K562 (cell line): ENCODE measurements around the gene NUP155. TPM values are rescaled to one million over a fixed set of nuclear protein-coding genes. Genes with fewer than 3 reads are reported as not detected.

Source experiments
- ATAC-seq: fragments of 200-7000 bp; cut with Tn5 transposase; 3 replicates; pipeline ENCODE4 v1.9.1; 2020; ENCODE audit warnings: moderate library complexity
- BruUV-seq: library from RNA; stranded (reverse); fragments of 400-500 nt; replicated peaks from 2 replicates; lab custom pipeline; 2021; lab: Mats Ljungman, UMichigan
- CTCF ChIA-PET: fragments of 300-600 bp; formaldehyde crosslinking; extraction: SDS; loops from one replicate; lab custom pipeline; 2021; ENCODE audit warnings: low intra/inter-chr PET ratio; lab: Yijun Ruan, JAX
- POLR2A ChIA-PET: fragments of 300-600, 350-650 bp; sonication (Branson Sonifier 250); formaldehyde crosslinking; extraction: SDS; loops from one replicate; lab custom pipeline; 2021; ENCODE audit warnings: antibody characterized with exemption, inconsistent platforms; lab: Yijun Ruan, JAX
- DNase-seq, 4 experiments: peaks; one replicate each; pipeline versions ENCODE4 v3.0.0 to v3.0.0-alpha.2; 2011 to 2018; ENCODE audit warnings: low spot score in 3 of 4, mixed read lengths in 3 of 4; ENCODE audit errors: extremely low read depth in 1 of 4
- FAIRE-seq: peaks from 2 replicates; lab custom pipeline; 2011; peaks lifted over from hg19 to GRCh38; lab: Jason Lieb, UNC
- H2AFZ ChIP-seq: 2 replicates; pipeline ENCODE4 v1.6.0; 2011; ENCODE audit warnings: low read depth, low read length, control low read depth, inconsistent platforms
- H3K27ac ChIP-seq: fragments of 200-600 bp; 3 replicates; pipeline ENCODE4 v1.8.0; 2011; ENCODE audit warnings: low read depth, mild to moderate bottlenecking, control low read depth, inconsistent platforms, low read length, moderate library complexity, mixed read lengths; ENCODE audit errors: extremely low read depth
- H3K27me3 ChIP-seq, 2 experiments: fragments of 300-600 bp in 1 of 2; 2 replicates in 1 of 2; 3 replicates in 1 of 2; pipeline versions ENCODE4 v1.6.0 to v1.8.0; 2011; ENCODE audit warnings: inconsistent platforms in 2 of 2, low read length in 2 of 2, mild to moderate bottlenecking in 1 of 2, mixed read lengths in 1 of 2, moderate library complexity in 1 of 2; ENCODE audit not compliant: control insufficient read depth in 2 of 2, insufficient read depth in 2 of 2
- H3K36me3 ChIP-seq: fragments of 300-600 bp; 3 replicates; pipeline ENCODE4 v1.8.0; 2011; ENCODE audit warnings: mild to moderate bottlenecking, low read length, inconsistent platforms; ENCODE audit not compliant: control insufficient read depth, insufficient read depth
- H3K4me1 ChIP-seq, 2 experiments: fragments of 200-600 bp in 1 of 2; replicated peaks in 1 of 2; 2 replicates in 1 of 2; 3 replicates in 1 of 2; pipeline versions ENCODE4 v1.5.1 to v1.8.0; 2011; ENCODE audit warnings: inconsistent platforms in 2 of 2, low read length in 2 of 2, mild to moderate bottlenecking in 1 of 2, mixed read lengths in 1 of 2, moderate library complexity in 1 of 2; ENCODE audit not compliant: control insufficient read depth in 2 of 2, insufficient read depth in 2 of 2
- H3K4me2 ChIP-seq: 2 replicates; pipeline ENCODE4 v1.6.1; 2011; ENCODE audit warnings: low read length, control low read depth, inconsistent platforms, mixed read lengths; ENCODE audit not compliant: insufficient read depth
- H3K4me3 ChIP-seq: fragments of 200-600 bp; sonication (generic), shearing (Covaris generic); 2 replicates; pipeline ENCODE4 v1.5.1; 2016; ENCODE audit warnings: control low read depth, inconsistent platforms
- H3K79me2 ChIP-seq: fragments of 200-600 bp; 3 replicates; pipeline ENCODE4 v1.8.0; 2011; ENCODE audit warnings: low read length, inconsistent platforms; ENCODE audit not compliant: control insufficient read depth, insufficient read depth
- H3K9ac ChIP-seq, 2 experiments: 2 replicates each; pipeline versions ENCODE4 v1.6.0 to v1.6.1; 2011; ENCODE audit warnings: low read depth in 2 of 2, low read length in 2 of 2, control low read depth in 1 of 2, inconsistent platforms in 1 of 2, mild to moderate bottlenecking in 1 of 2, mixed read lengths in 1 of 2; ENCODE audit not compliant: insufficient read depth in 1 of 2
- H3K9me1 ChIP-seq: one replicate; pipeline ENCODE4 v1.6.0; 2011; ENCODE audit warnings: inconsistent platforms, mild to moderate bottlenecking, low read length, moderate library complexity; ENCODE audit not compliant: control insufficient read depth, insufficient read depth
- H3K9me3 ChIP-seq: replicated peaks from 2 replicates; pipeline ENCODE4 v1.5.1; 2011; ENCODE audit warnings: low read depth, low read length, inconsistent platforms; ENCODE audit not compliant: control insufficient read depth, insufficient read depth
- H4K20me1 ChIP-seq: replicated peaks from 2 replicates; pipeline ENCODE4 v1.6.1; 2011; ENCODE audit warnings: low read length, inconsistent platforms, mixed read lengths; ENCODE audit not compliant: control insufficient read depth, insufficient read depth
- BRD4 ChIP-seq: fragments of 200-600 bp; sonication (generic); IDR thresholded peaks from 2 replicates; pipeline ENCODE4 v1.6.1; 2017; ENCODE audit warnings: inconsistent platforms
- CBFB ChIP-seq: sonication (generic); formaldehyde crosslinking; IDR thresholded peaks from 2 replicates; pipeline ENCODE4 v1.4.0; 2020; ENCODE audit warnings: mild to moderate bottlenecking, missing genetic modification reagents
- EHMT2 ChIP-seq: fragments of 450-650 bp; IDR thresholded peaks from 2 replicates; pipeline ENCODE4 v1.6.1; 2018; ENCODE audit warnings: antibody characterized with exemption
- EZH2 ChIP-seq: IDR thresholded peaks from 2 replicates; pipeline ENCODE4 v1.6.1; 2012; ENCODE audit warnings: low read depth, mild to moderate bottlenecking, inconsistent platforms, low read length, borderline replicate concordance
- HDAC6 ChIP-seq: IDR thresholded peaks from 2 replicates; pipeline ENCODE4 v1.6.1; 2012; ENCODE audit warnings: low read depth, mild to moderate bottlenecking, control low read depth, inconsistent platforms, low read length, moderate library complexity
- JUN ChIP-seq, 2 experiments: sonication (generic) in 1 of 2; formaldehyde crosslinking in 1 of 2; IDR thresholded peaks; 2 replicates each; pipeline versions ENCODE4 v1.6.1 to v1.8.0; 2012 to 2022; ENCODE audit warnings: borderline replicate concordance in 2 of 2, mild to moderate bottlenecking in 2 of 2, improper control_type of control experiment in 1 of 2, low read depth in 1 of 2, low read length in 1 of 2, missing genetic modification reagents in 1 of 2
- NR4A1 ChIP-seq, 2 experiments: fragments of 250-450 bp in 1 of 2; fragments of 450-650 bp in 1 of 2; sonication (Bioruptor Pico) in 1 of 2; IDR thresholded peaks; 2 replicates each; pipeline versions ENCODE4 v1.4.0 to v1.6.1; 2016 to 2020; ENCODE audit warnings: mild to moderate bottlenecking in 2 of 2, missing compliant biosample characterization in 1 of 2, missing genetic modification characterization in 1 of 2, moderate library complexity in 1 of 2
- PHTF2 ChIP-seq: fragments of 250-450 bp; sonication (Bioruptor Pico); IDR thresholded peaks from 2 replicates; pipeline ENCODE4 v1.5.0; 2021; ENCODE audit warnings: mild to moderate bottlenecking
- PYGO2 ChIP-seq: fragments of 450-650 bp; IDR thresholded peaks from 2 replicates; pipeline ENCODE4 v1.6.1; 2016; ENCODE audit warnings: mild to moderate bottlenecking, missing genetic modification characterization, moderate library complexity, missing compliant biosample characterization
- RBM22 ChIP-seq: fragments of 200-400 bp; formaldehyde crosslinking; IDR thresholded peaks from 2 replicates; pipeline ENCODE4 v1.6.1; 2018; ENCODE audit warnings: low read length, low read depth; ENCODE audit not compliant: poor library complexity, severe bottlenecking
- ZNF143 ChIP-seq: sonication (generic); formaldehyde crosslinking; IDR thresholded peaks from 2 replicates; pipeline ENCODE4 v1.9.0; 2022; ENCODE audit warnings: mild to moderate bottlenecking, missing genetic modification reagents
- ZNF212 ChIP-seq: fragments of 450-650 bp; formaldehyde crosslinking; IDR thresholded peaks from 2 replicates; pipeline ENCODE4 v1.4.0; 2020; ENCODE audit warnings: mild to moderate bottlenecking
- ZNF3 ChIP-seq: fragments of 250-450 bp; sonication (Bioruptor Pico); IDR thresholded peaks from 2 replicates; pipeline ENCODE4 v1.5.0; 2021; ENCODE audit warnings: mild to moderate bottlenecking, moderate library complexity
- ZNF324 ChIP-seq: fragments of 250-450 bp; sonication (Bioruptor Pico); IDR thresholded peaks from 2 replicates; pipeline ENCODE4 v1.4.0; 2020; ENCODE audit warnings: mild to moderate bottlenecking
- ZNF408 ChIP-seq: fragments of 250-450 bp; sonication (Bioruptor Pico); IDR thresholded peaks from 2 replicates; pipeline ENCODE4 v1.4.0; 2020; ENCODE audit warnings: low read depth, mild to moderate bottlenecking, moderate library complexity
- ZNF696 ChIP-seq: fragments of 250-450 bp; sonication (Bioruptor Pico); conservative IDR thresholded peaks from 2 replicates; pipeline ENCODE4 v1.4.0; 2020; ENCODE audit warnings: mild to moderate bottlenecking, moderate library complexity
- WGBS: fragments of 100-300 bp; shearing (Covaris generic); methylation state at CpG from one replicate; pipeline ENCODE4 v1.1.6; 2016; ENCODE audit warnings: low coverage, mixed read lengths; ENCODE audit not compliant: insufficient coverage; ENCODE audit errors: missing lambda C conversion rate; 5-methylcytosine and 5-hydroxymethylcytosine counted together
- in situ Hi-C: fragments of 300-500 bp; cut with MboI; formaldehyde crosslinking; loops from 4 replicates; pipeline ENCODE4 v1.15.0; 2018; ENCODE audit warnings: inconsistent platforms, mixed read lengths
- intact Hi-C: fragments of 100-400 bp; cut with micrococcal nuclease; formaldehyde crosslinking; loops from 2 replicates; pipeline ENCODE4 v1.14.2; 2022
- polyA plus RNA-seq, 8 experiments: library from polyadenylated mRNA; depleted of rRNA in 4 of 8; stranded (reverse) in 5 of 8; unstranded in 3 of 8; fragments of >200 nt; fragmentation: Nextera tagmentation in 2 of 8; fragmentation: Illumina TruSeq in 1 of 8; extraction: Ambion mirVana in 2 of 8; extraction: Trizol in 1 of 8; gene quantifications; 2 replicates each; pipeline versions ENCODE4 v1.2.1 to v1.2.3, GENCODE V29; 2011 to 2014; ENCODE audit warnings: inconsistent platforms in 1 of 8, missing spikeins in 1 of 8
- total RNA-seq, 7 experiments: library from RNA; depleted of rRNA in 6 of 7; stranded (reverse); fragments of >200 nt in 6 of 7; fragmentation: Illumina TruSeq in 2 of 7; extraction: Trizol in 2 of 7; gene quantifications; 2 replicates each; pipeline versions ENCODE4 v1.2.1 to v1.2.3, GENCODE V29; 2011 to 2021; ENCODE audit warnings: low replicate concordance in 1 of 7
- TF ChIP-seq, protein P1 (sequence below): fragments of 250-450 bp; sonication (Bioruptor Pico); IDR thresholded peaks from 2 replicates; pipeline ENCODE4 v1.8.0; 2022; ENCODE audit warnings: inconsistent platforms

The NUP155 gene
- total and polyA plus RNA-seq, 9 of the 15 experiments (the other 6 are each of a cell fraction or from before 2014, with no cell fraction given): 39.3 to 130 (median 77.0) TPM

- in situ Hi-C loops: no loop called here
- Histone ChIP-seq H3K4me3 (no peak overlapping the region), H3K9me3 (no peaks in the 10 kb centered on the region), H3K4me2 (no peak overlapping the region), H4K20me1 (no peaks in the 10 kb centered on the region), H3K4me1 (no peaks in the 10 kb centered on the region), H3K79me2 (no peaks in the 10 kb centered on the region), H3K9me1 (no peaks in the 10 kb centered on the region), H3K9ac (no peak overlapping the region), H3K27ac (no peak overlapping the region), H2AFZ (no peak overlapping the region), H3K36me3 (peaks cover 30% of the 10 kb centered on the region; the same call in 1 of the 3 replicates), H3K27me3 (no peaks in the 10 kb centered on the region)
- CTCF ChIA-PET: no interaction called here
- no peak for FAIRE-seq
- 83% methylated on average over 4 of the region's 4 CpGs for WGBS
- no TSS peak for BruUV-seq
- no peak for ATAC-seq
- POLR2A ChIA-PET: interaction anchor here (0.6 to 1.7 kb wide), 4 partner anchors 12 to 506 kb away, joined by 3 to 5 read pairs (median 4); no protein-coding TSS in a partner anchor
- no peak for TF ChIP-seq ZNF143
- no peak for TF ChIP-seq ZNF324 (CRISPR knock-in tag)
- no peak for TF ChIP-seq PYGO2 (tag)
- TF ChIP-seq HDAC6: no peak
- TF ChIP-seq CBFB (CRISPR knock-in tag): no peak
- no peak for TF ChIP-seq ZNF3 (CRISPR knock-in tag)
- DNase-seq: no peak
- intact Hi-C loops: no loop called here
These were observed 29.6 kb upstream of the NUP155 start for GRCh38 chr5:37400501-37400900.

DNA sequence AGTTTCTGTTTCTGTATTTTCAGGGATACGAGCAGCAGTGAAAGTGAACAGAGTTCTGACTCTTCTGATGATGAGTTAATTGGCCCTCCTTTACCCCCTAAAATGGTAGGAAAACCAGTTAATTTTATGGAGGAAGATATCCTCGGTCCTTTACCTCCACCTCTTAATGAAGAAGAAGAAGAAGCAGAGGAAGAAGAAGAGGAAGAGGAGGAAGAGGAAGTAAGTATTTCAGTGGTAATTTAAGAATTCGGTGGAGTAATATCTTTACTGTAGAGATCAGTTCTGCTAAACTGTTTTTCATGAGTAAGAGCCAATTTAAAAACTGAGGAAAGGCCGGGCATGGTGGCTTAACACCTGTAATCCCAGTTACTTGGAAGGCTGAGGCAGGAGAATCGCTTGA is 25.4 kb upstream of the NUP155 start:
- Histone ChIP-seq H3K4me3 (no peak overlapping the region), H3K4me1 (no peaks in the 10 kb centered on the region), H3K4me2 (no peak overlapping the region), H3K27me3 (no peaks in the 10 kb centered on the region), H3K9me3 (no peaks in the 10 kb centered on the region), H3K27ac (no peak overlapping the region), H3K36me3 (peaks cover 59% of the 10 kb centered on the region; the same call in 2 of the 3 replicates), H2AFZ (no peak overlapping the region), H3K79me2 (no peaks in the 10 kb centered on the region), H4K20me1 (no peaks in the 10 kb centered on the region), H3K9me1 (no peaks in the 10 kb centered on the region), H3K9ac (no peak overlapping the region)
- FAIRE-seq (no peak), DNase-seq (no peak), ATAC-seq (no peak)
- in situ Hi-C loops (no loop called here), intact Hi-C loops (no loop called here)
- ChIA-PET POLR2A (no interaction called here), CTCF (no interaction called here)
- no TSS peak for BruUV-seq
- WGBS: 87% methylated on average over 5 of the region's 5 CpGs
- TF ChIP-seq EHMT2: no peak
- TF ChIP-seq ZNF408 (CRISPR knock-in tag): no peak
- TF ChIP-seq BRD4: no peak
- TF ChIP-seq JUN (IDR thresholded peaks at IDR 0.05; ENCODE audit: borderline replicate concordance, low read depth, low read length): no peak
- TF ChIP-seq JUN (CRISPR knock-in tag; IDR thresholded peaks at IDR 0.05; ENCODE audit: borderline replicate concordance): no peak
- no peak for TF ChIP-seq EZH2
- no peak for TF ChIP-seq ZNF212 (CRISPR knock-in tag)
- TF ChIP-seq RBM22: no peak
- no peak for TF ChIP-seq ZNF696 (CRISPR knock-in tag)
- TF ChIP-seq PHTF2: no peak
- TF ChIP-seq, protein P1, sequence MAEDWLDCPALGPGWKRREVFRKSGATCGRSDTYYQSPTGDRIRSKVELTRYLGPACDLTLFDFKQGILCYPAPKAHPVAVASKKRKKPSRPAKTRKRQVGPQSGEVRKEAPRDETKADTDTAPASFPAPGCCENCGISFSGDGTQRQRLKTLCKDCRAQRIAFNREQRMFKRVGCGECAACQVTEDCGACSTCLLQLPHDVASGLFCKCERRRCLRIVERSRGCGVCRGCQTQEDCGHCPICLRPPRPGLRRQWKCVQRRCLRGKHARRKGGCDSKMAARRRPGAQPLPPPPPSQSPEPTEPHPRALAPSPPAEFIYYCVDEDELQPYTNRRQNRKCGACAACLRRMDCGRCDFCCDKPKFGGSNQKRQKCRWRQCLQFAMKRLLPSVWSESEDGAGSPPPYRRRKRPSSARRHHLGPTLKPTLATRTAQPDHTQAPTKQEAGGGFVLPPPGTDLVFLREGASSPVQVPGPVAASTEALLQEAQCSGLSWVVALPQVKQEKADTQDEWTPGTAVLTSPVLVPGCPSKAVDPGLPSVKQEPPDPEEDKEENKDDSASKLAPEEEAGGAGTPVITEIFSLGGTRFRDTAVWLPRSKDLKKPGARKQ (CRISPR knock-in tag): no peak
- TF ChIP-seq NR4A1 (CRISPR knock-in tag; IDR thresholded peaks at IDR 0.05): no peak
- TF ChIP-seq NR4A1 (tag; IDR thresholded peaks at IDR 0.05): no peak
